Activated naive CD4-positive, alpha-beta T cell treated with anti-CD3 and anti-CD28 coated beads, Interleukin-2, amount 50 U/mL, for 72 hours (primary cell): ENCODE results near the gene PRAMEF1. TPM values are rescaled to one million over a fixed set of nuclear protein-coding genes. Genes with fewer than 3 reads are reported as not detected.
"Not testable (repeated sequence)": the region's sequence is repeated elsewhere in the genome, so short reads cannot be mapped to it uniquely, and the experiment has no call there.

Experiments used
- ATAC-seq, 2 donors: fragments of 150-1000 bp; cut with Tn5 transposase; 2 replicates each; pipeline ENCODE4 v1.10.0; 2021; ENCODE audit warnings: mild to moderate bottlenecking in 2 of 2, moderate library complexity in 2 of 2
- DNase-seq, 2 donors: peaks; one replicate each; pipeline ENCODE4 v3.0.0; 2021 to 2022; ENCODE audit warnings: low spot score in 2 of 2
- H3K27ac Mint-ChIP-seq, 2 donors: one replicate each; pipeline ENCODE4 v1.8.0; 2022; ENCODE audit warnings: mild to moderate bottlenecking in 2 of 2, mixed read lengths in 2 of 2
- H3K36me3 Mint-ChIP-seq, 2 donors: one replicate each; pipeline ENCODE4 v1.8.0; 2022; ENCODE audit warnings: mixed read lengths in 2 of 2
- H3K9me3 Mint-ChIP-seq, 2 donors: one replicate each; pipeline ENCODE4 v1.8.0; 2022; ENCODE audit warnings: mixed read lengths in 2 of 2
- total RNA-seq, 2 donors: library from RNA; stranded (reverse); gene quantifications; one replicate each; pipeline ENCODE4 v1.2.3, GENCODE V29; 2022

Gene PRAMEF1
- not detected for total RNA-seq

GRCh38 chr1:12791097-12791496 is at the start of gene PRAMEF1:
Gene PRAMEF1, plus strand, starts transcription at chr1:12791397. Its CDS starts 1,831 bp downstream, at chr1:12793228.
- DNase-seq, ATAC-seq, H3K27ac Mint-ChIP-seq, H3K36me3 Mint-ChIP-seq, H3K9me3 Mint-ChIP-seq: not testable (repeated sequence)

- ATAC-seq (no peak), DNase-seq (no peak)
- Mint-ChIP-seq H3K36me3 (peaks cover 0 to 1% of the 10 kb centered on the region in 2 donors), H3K27ac (no peak overlapping the region), H3K9me3 (peaks cover 2 to 7% of the 10 kb centered on the region in 2 donors)
Observed at GRCh38 chr1:12741946-12742345, 49.3 kb upstream of the PRAMEF1 start.

- DNase-seq = no peak
- Mint-ChIP-seq H3K27ac (no peak overlapping the region), H3K36me3 (peaks cover 17 to 20% of the 10 kb centered on the region in 2 donors), H3K9me3 (peaks cover 20 to 24% of the 10 kb centered on the region in 2 donors)
- ATAC-seq = peak in 1 of 2 donors; percentile 28
Observed at GRCh38 chr1:12745126-12745991, 45.8 kb upstream of the PRAMEF1 start.

- DNase-seq (no peak), ATAC-seq (peak in 1 of 2 donors; percentile 71)
- Mint-ChIP-seq H3K9me3 (peaks cover 23 to 24% of the 10 kb centered on the region in 2 donors), H3K36me3 (peaks cover 17 to 20% of the 10 kb centered on the region in 2 donors), H3K27ac (no peak within 1 kb of the TSS)
Observed at GRCh38 chr1:12745992-12746323, 45.2 kb upstream of the PRAMEF1 start, which contains the start of gene CFAP107. Gene CFAP107, plus strand, starts transcription at chr1:12746200. Its CDS starts 231 bp downstream, at chr1:12746431.

- Mint-ChIP-seq H3K36me3 (peaks cover 17 to 20% of the 10 kb centered on the region in 2 donors), H3K27ac (no peak overlapping the region), H3K9me3 (peaks cover 23 to 24% of the 10 kb centered on the region in 2 donors)
- DNase-seq (no peak), ATAC-seq (no peak)
Observed at GRCh38 chr1:12748778-12749355, 42.3 kb upstream of the PRAMEF1 start.

- ATAC-seq (no peak), DNase-seq (no peak)
- no peak overlapping the region for H3K27ac Mint-ChIP-seq
- H3K9me3 Mint-ChIP-seq = peaks cover 0 to 5% of the 10 kb centered on the region in 2 donors
- no peaks in the 10 kb centered on the region for H3K36me3 Mint-ChIP-seq
Observed at GRCh38 chr1:12754738-12755137, 36.5 kb upstream of the PRAMEF1 start.

GRCh38 chr1:12756273-12756672 is 34.9 kb upstream of the PRAMEF1 start:
- Mint-ChIP-seq H3K9me3 (no peaks in the 10 kb centered on the region), H3K27ac (no peak overlapping the region), H3K36me3 (no peaks in the 10 kb centered on the region)
- no peak for DNase-seq
- ATAC-seq = no peak

- Mint-ChIP-seq H3K36me3 (no peaks in the 10 kb centered on the region), H3K9me3 (no peaks in the 10 kb centered on the region), H3K27ac (no peak overlapping the region)
- ATAC-seq (no peak), DNase-seq (no peak)
Observed at GRCh38 chr1:12756768-12757413, 34.3 kb upstream of the PRAMEF1 start.

GRCh38 chr1:12757836-12758235 is 33.4 kb upstream of the PRAMEF1 start:
- Mint-ChIP-seq H3K27ac (peak overlapping the region in 1 of 2 donors; percentile 12), H3K36me3 (no peaks in the 10 kb centered on the region), H3K9me3 (no peaks in the 10 kb centered on the region)
- no peak for DNase-seq
- no peak for ATAC-seq

- ATAC-seq = no peak
- Mint-ChIP-seq H3K27ac (no peak overlapping the region), H3K36me3 (no peaks in the 10 kb centered on the region), H3K9me3 (no peaks in the 10 kb centered on the region)
- DNase-seq = no peak
Observed at GRCh38 chr1:12760256-12760795, 30.9 kb upstream of the PRAMEF1 start.

- Mint-ChIP-seq H3K27ac (no peak overlapping the region), H3K9me3 (no peaks in the 10 kb centered on the region), H3K36me3 (no peaks in the 10 kb centered on the region)
- DNase-seq = no peak
- ATAC-seq = no peak
Observed at GRCh38 chr1:12761781-12762180, 29.4 kb upstream of the PRAMEF1 start.

- Mint-ChIP-seq H3K36me3 (no peaks in the 10 kb centered on the region), H3K27ac (no peak overlapping the region), H3K9me3 (no peaks in the 10 kb centered on the region)
- no peak for DNase-seq
- ATAC-seq = no peak
Observed at GRCh38 chr1:12762766-12763165, 28.4 kb upstream of the PRAMEF1 start.

GRCh38 chr1:12763479-12763878 is 27.7 kb upstream of the PRAMEF1 start:
- DNase-seq (no peak), ATAC-seq (no peak)
- Mint-ChIP-seq H3K27ac (peak overlapping the region in 1 of 2 donors; percentile 52), H3K36me3 (no peaks in the 10 kb centered on the region), H3K9me3 (no peaks in the 10 kb centered on the region)

GRCh38 chr1:12764016-12764415 is 27.2 kb upstream of the PRAMEF1 start:
- no peaks in the 10 kb centered on the region for H3K36me3 Mint-ChIP-seq
- no peaks in the 10 kb centered on the region for H3K9me3 Mint-ChIP-seq
- peak overlapping the region in 1 of 2 donors; percentile 52 for H3K27ac Mint-ChIP-seq
- ATAC-seq (no peak), DNase-seq (no peak)

GRCh38 chr1:12769031-12769430 is 22.2 kb upstream of the PRAMEF1 start:
- no peak for DNase-seq
- Mint-ChIP-seq H3K9me3 (no peaks in the 10 kb centered on the region), H3K36me3 (no peaks in the 10 kb centered on the region), H3K27ac (no peak overlapping the region)
- no peak for ATAC-seq

- Mint-ChIP-seq H3K36me3 (no peaks in the 10 kb centered on the region), H3K9me3 (no peaks in the 10 kb centered on the region), H3K27ac (no peak overlapping the region)
- DNase-seq = no peak
- ATAC-seq = no peak
Observed at GRCh38 chr1:12769976-12770505, 21.2 kb upstream of the PRAMEF1 start.

GRCh38 chr1:12770620-12771019 is 20.6 kb upstream of the PRAMEF1 start:
- Mint-ChIP-seq H3K9me3 (no peaks in the 10 kb centered on the region), H3K27ac (no peak overlapping the region), H3K36me3 (no peaks in the 10 kb centered on the region)
- DNase-seq (no peak), ATAC-seq (no peak)
